Mesenchymal stem cell (in vitro differentiated cells and primary cell): ENCODE data around the gene LHFPL2.

Experiments used
- DNase-seq: peaks from one replicate; pipeline ENCODE4 v3.0.0-alpha.2; 2013
- H2AFZ ChIP-seq: one replicate; pipeline ENCODE4 v1.6.1; 2013; ENCODE audit warnings: low read depth, mild to moderate bottlenecking, control low read depth, inconsistent platforms, low read length, moderate library complexity
- H2AK5ac ChIP-seq: 2 replicates; pipeline ENCODE4 v1.6.1; 2013; ENCODE audit warnings: low read length, moderate library complexity, mild to moderate bottlenecking, inconsistent platforms; ENCODE audit not compliant: severe bottlenecking
- H2BK120ac ChIP-seq: one replicate; pipeline ENCODE4 v1.6.1; 2013; ENCODE audit warnings: low read depth, mild to moderate bottlenecking, inconsistent platforms, low read length, moderate library complexity
- H2BK12ac ChIP-seq, 2 experiments: one replicate each; pipeline ENCODE4 v1.6.1; 2013; ENCODE audit warnings: inconsistent platforms in 2 of 2, low read length in 2 of 2, mild to moderate bottlenecking in 2 of 2, moderate library complexity in 2 of 2, control low read depth in 1 of 2
- H2BK15ac ChIP-seq: one replicate; pipeline ENCODE4 v1.6.1; 2013; ENCODE audit warnings: mild to moderate bottlenecking, low read depth, inconsistent platforms; ENCODE audit not compliant: poor library complexity, severe bottlenecking
- H2BK5ac ChIP-seq: 2 replicates; pipeline ENCODE4 v1.6.1; 2013; ENCODE audit warnings: low read depth, mild to moderate bottlenecking, low read length, control low read depth, inconsistent platforms; ENCODE audit not compliant: poor library complexity, severe bottlenecking
- H3K14ac ChIP-seq, 2 experiments: one replicate each; pipeline ENCODE4 v1.6.1; 2013; ENCODE audit warnings: inconsistent platforms in 2 of 2, low read length in 2 of 2, control low read depth in 1 of 2, mild to moderate bottlenecking in 1 of 2, moderate library complexity in 1 of 2
- H3K18ac ChIP-seq, 2 experiments: one replicate each; pipeline ENCODE4 v1.6.1; 2013; ENCODE audit warnings: inconsistent platforms in 2 of 2, low read length in 2 of 2, control low read depth in 1 of 2, low read depth in 1 of 2, mild to moderate bottlenecking in 1 of 2
- H3K23ac ChIP-seq, 2 experiments: one replicate each; pipeline ENCODE4 v1.6.1; 2013; ENCODE audit warnings: inconsistent platforms in 2 of 2, low read length in 2 of 2, mild to moderate bottlenecking in 2 of 2, moderate library complexity in 2 of 2, control low read depth in 1 of 2
- H3K27ac ChIP-seq: 2 replicates; pipeline ENCODE4 v1.5.1; 2013; ENCODE audit warnings: mild to moderate bottlenecking, moderate library complexity, low read length, control low read depth, inconsistent platforms; ENCODE audit not compliant: poor library complexity, severe bottlenecking
- H3K27me3 ChIP-seq, 2 experiments: 2 replicates each; pipeline versions ENCODE4 v1.6.1 to v1.7.0; 2013; ENCODE audit warnings: low read length in 2 of 2, mild to moderate bottlenecking in 2 of 2, moderate library complexity in 2 of 2, control low read depth in 1 of 2, inconsistent platforms in 1 of 2; ENCODE audit not compliant: control insufficient read depth in 1 of 2, insufficient read depth in 1 of 2
- H3K36me3 ChIP-seq, 2 experiments: 2 replicates each; pipeline versions ENCODE4 v1.6.1 to v1.7.0; 2013; ENCODE audit warnings: low read length in 2 of 2, control low read depth in 1 of 2, inconsistent platforms in 1 of 2, low read depth in 1 of 2, mild to moderate bottlenecking in 1 of 2; ENCODE audit not compliant: insufficient read depth in 2 of 2, control insufficient read depth in 1 of 2
- H3K4ac ChIP-seq, 2 experiments: one replicate each; pipeline ENCODE4 v1.6.1; 2013; ENCODE audit warnings: inconsistent platforms in 2 of 2, low read length in 2 of 2, mild to moderate bottlenecking in 2 of 2, moderate library complexity in 2 of 2, control low read depth in 1 of 2, low read depth in 1 of 2
- H3K4me1 ChIP-seq: 2 replicates; pipeline ENCODE4 v1.6.1; 2013; ENCODE audit warnings: low read depth, low read length, control low read depth; ENCODE audit not compliant: control insufficient read depth, insufficient read depth
- H3K4me2 ChIP-seq: 2 replicates; pipeline ENCODE4 v1.6.1; 2013; ENCODE audit warnings: low read length, mild to moderate bottlenecking, inconsistent platforms; ENCODE audit not compliant: poor library complexity, severe bottlenecking
- H3K4me3 ChIP-seq, 2 experiments: 2 replicates each; pipeline versions ENCODE4 v1.5.1 to v1.7.0; 2013; ENCODE audit warnings: low read length in 2 of 2, mild to moderate bottlenecking in 2 of 2, control low read depth in 1 of 2, low read depth in 1 of 2; ENCODE audit not compliant: insufficient read depth in 1 of 2
- H3K79me1 ChIP-seq: replicated peaks from 2 replicates; pipeline ENCODE4 v1.6.1; 2013; ENCODE audit warnings: mild to moderate bottlenecking, control low read depth, low read length, inconsistent platforms; ENCODE audit not compliant: poor library complexity, severe bottlenecking
- H3K9ac ChIP-seq: 2 replicates; pipeline ENCODE4 v1.7.0; 2013; ENCODE audit warnings: mild to moderate bottlenecking, low read length, moderate library complexity
- H3K9me3 ChIP-seq: 2 replicates; pipeline ENCODE4 v1.7.0; 2013; ENCODE audit warnings: mild to moderate bottlenecking, low read length; ENCODE audit not compliant: control insufficient read depth
- H4K8ac ChIP-seq: one replicate; pipeline ENCODE4 v1.6.1; 2013; ENCODE audit warnings: inconsistent platforms, mild to moderate bottlenecking, low read length, moderate library complexity
- H4K91ac ChIP-seq: one replicate; pipeline ENCODE4 v1.6.1; 2013; ENCODE audit warnings: mild to moderate bottlenecking, low read length, inconsistent platforms
- WGBS: methylation state at CpG from one replicate; pipeline ENCODE4 v1.1.7; 2013; ENCODE audit warnings: mixed read lengths; 5-methylcytosine and 5-hydroxymethylcytosine counted together

LHFPL2 gene

GRCh38 chr5:78514427-78515330, 133.9 kb downstream of the LHFPL2 start:
- Histone ChIP-seq H3K79me1 (peaks cover 17% of the 10 kb centered on the region), H2BK15ac (no peak overlapping the region), H3K9me3 (no peaks in the 10 kb centered on the region), H3K23ac (no peak overlapping the region), H3K4me3 (no peak overlapping the region), H3K9ac (no peak overlapping the region), H4K8ac (no peak overlapping the region), H3K36me3 (peaks cover 0 to 8% of the 10 kb centered on the region in 2 experiments), H2AK5ac (no peak overlapping the region), H3K18ac (no peak overlapping the region), H3K27me3 (no peaks in the 10 kb centered on the region), H3K27ac (no peak overlapping the region), H2BK5ac (no peak overlapping the region), H2BK120ac (no peak overlapping the region), H2AFZ (no peak overlapping the region), H4K91ac (no peak overlapping the region), H3K4ac (no peak overlapping the region), H2BK12ac (no peak overlapping the region), H3K4me2 (no peak overlapping the region), H3K4me1 (peaks cover 15% of the 10 kb centered on the region), H3K14ac (no peak overlapping the region)
- DNase-seq = no peak
- WGBS = 98% methylated on average over 8 of the region's 8 CpGs

- Histone ChIP-seq H3K4me1 (peaks cover 9% of the 10 kb centered on the region), H3K27ac (no peak overlapping the region), H3K27me3 (no peaks in the 10 kb centered on the region), H3K4me3 (no peak overlapping the region), H4K8ac (no peak overlapping the region), H3K9ac (no peak overlapping the region), H2AK5ac (no peak overlapping the region), H3K4ac (no peak overlapping the region), H3K18ac (no peak overlapping the region), H3K4me2 (no peak overlapping the region), H2BK12ac (no peak overlapping the region), H3K14ac (no peak overlapping the region), H2BK5ac (no peak overlapping the region), H3K23ac (no peak overlapping the region), H4K91ac (no peak overlapping the region), H2AFZ (no peak overlapping the region), H2BK120ac (no peak overlapping the region), H3K9me3 (no peaks in the 10 kb centered on the region), H3K36me3 (peaks cover 0 to 8% of the 10 kb centered on the region in 2 experiments), H2BK15ac (no peak overlapping the region), H3K79me1 (peaks cover 12% of the 10 kb centered on the region)
- WGBS = 92% methylated on average over 6 of the region's 6 CpGs
- no peak for DNase-seq
Measured at GRCh38 chr5:78513441-78513840, 135.1 kb downstream of the LHFPL2 start.

- Histone ChIP-seq H3K27me3 (no peaks in the 10 kb centered on the region), H2AK5ac (no peak overlapping the region), H3K4me1 (peaks cover 9% of the 10 kb centered on the region), H3K14ac (no peak overlapping the region), H3K36me3 (peaks cover 0 to 8% of the 10 kb centered on the region in 2 experiments), H4K91ac (no peak overlapping the region), H3K9ac (no peak overlapping the region), H2BK5ac (no peak overlapping the region), H3K79me1 (peaks cover 17% of the 10 kb centered on the region), H3K27ac (no peak overlapping the region), H3K18ac (no peak overlapping the region), H2AFZ (no peak overlapping the region), H3K23ac (no peak overlapping the region), H3K4me2 (no peak overlapping the region), H2BK15ac (no peak overlapping the region), H4K8ac (no peak overlapping the region), H3K4ac (no peak overlapping the region), H2BK120ac (no peak overlapping the region), H3K9me3 (no peaks in the 10 kb centered on the region), H3K4me3 (no peak overlapping the region), H2BK12ac (no peak overlapping the region)
- 90% methylated on average over 2 of the region's 3 CpGs for WGBS
- no peak for DNase-seq
Measured at GRCh38 chr5:78512435-78512834, 136.1 kb downstream of the LHFPL2 start.

GRCh38 chr5:78511121-78511906, 137.3 kb downstream of the LHFPL2 start:
- H2AFZ ChIP-seq = no peak overlapping the region
- 89% methylated on average over 10 of the region's 10 CpGs for WGBS
- no peak overlapping the region for H2BK120ac ChIP-seq
- no peak overlapping the region for H3K4me2 ChIP-seq
- peaks cover 9% of the 10 kb centered on the region for H3K4me1 ChIP-seq
- no peak overlapping the region for H4K8ac ChIP-seq
- no peak overlapping the region for H3K14ac ChIP-seq
- no peak overlapping the region for H3K18ac ChIP-seq
- DNase-seq = no peak
- H4K91ac ChIP-seq = peak overlapping the region; percentile 30
- H3K36me3 ChIP-seq = peaks cover 0 to 9% of the 10 kb centered on the region in 2 experiments
- no peak overlapping the region for H3K4me3 ChIP-seq
- no peaks in the 10 kb centered on the region for H3K27me3 ChIP-seq
- no peak overlapping the region for H3K9ac ChIP-seq
- no peak overlapping the region for H2BK15ac ChIP-seq
- no peaks in the 10 kb centered on the region for H3K9me3 ChIP-seq
- no peak overlapping the region for H3K23ac ChIP-seq
- no peak overlapping the region for H2BK12ac ChIP-seq
- H3K79me1 ChIP-seq = peaks cover 12% of the 10 kb centered on the region
- H2AK5ac ChIP-seq = no peak overlapping the region
- no peak overlapping the region for H3K27ac ChIP-seq
- no peak overlapping the region for H2BK5ac ChIP-seq
- H3K4ac ChIP-seq = no peak overlapping the region
